Glutamatergic neuron (in vitro differentiated cells): ENCODE data around the gene MCTP1. TPM values are rescaled to one million over a fixed set of nuclear protein-coding genes. Genes with fewer than 3 reads are reported as not detected.

ENCODE experiments used
- DNase-seq: peaks from one replicate; pipeline ENCODE4 v3.0.0; 2022
- H3K27ac Mint-ChIP-seq: one replicate; pipeline ENCODE4 v1.8.0; 2020; ENCODE audit warnings: mild to moderate bottlenecking, mixed read lengths, inconsistent platforms; ENCODE audit not compliant: unreplicated experiment
- H3K27me3 Mint-ChIP-seq: one replicate; pipeline ENCODE4 v1.8.0; 2020; ENCODE audit warnings: mild to moderate bottlenecking, moderate library complexity, mixed read lengths, inconsistent platforms; ENCODE audit not compliant: unreplicated experiment
- H3K36me3 Mint-ChIP-seq: one replicate; pipeline ENCODE4 v1.8.0; 2020; ENCODE audit warnings: mild to moderate bottlenecking, mixed read lengths, inconsistent platforms; ENCODE audit not compliant: unreplicated experiment
- H3K4me1 Mint-ChIP-seq: one replicate; pipeline ENCODE4 v1.8.0; 2020; ENCODE audit warnings: mild to moderate bottlenecking, low read depth, mixed read lengths, inconsistent platforms; ENCODE audit not compliant: unreplicated experiment
- H3K4me3 Mint-ChIP-seq: one replicate; pipeline ENCODE4 v1.8.0; 2020; ENCODE audit warnings: mild to moderate bottlenecking, mixed read lengths, inconsistent platforms; ENCODE audit not compliant: unreplicated experiment
- H3K9me3 Mint-ChIP-seq: one replicate; pipeline ENCODE4 v1.8.0; 2020; ENCODE audit warnings: mild to moderate bottlenecking, moderate library complexity, mixed read lengths, inconsistent platforms; ENCODE audit not compliant: unreplicated experiment
- total RNA-seq: library from RNA; stranded (reverse); fragmentation: NEBNext Ultra II Directional; extraction: Animal tissue kit (Norgen Biotek cat#: 25700); gene quantifications from one replicate; pipeline ENCODE4 v1.2.1, GENCODE V29; 2021; ENCODE audit not compliant: unreplicated experiment
- TF ChIP-seq, protein P1 (sequence below): fragments of 200-600 bp; sonication (generic); IDR thresholded peaks from one replicate; pipeline ENCODE4 v1.5.0; 2021; ENCODE audit not compliant: partially characterized antibody, unreplicated experiment

The MCTP1 gene
- total RNA-seq, 1 donor from 2014 or later = 1.7 TPM

DNA sequence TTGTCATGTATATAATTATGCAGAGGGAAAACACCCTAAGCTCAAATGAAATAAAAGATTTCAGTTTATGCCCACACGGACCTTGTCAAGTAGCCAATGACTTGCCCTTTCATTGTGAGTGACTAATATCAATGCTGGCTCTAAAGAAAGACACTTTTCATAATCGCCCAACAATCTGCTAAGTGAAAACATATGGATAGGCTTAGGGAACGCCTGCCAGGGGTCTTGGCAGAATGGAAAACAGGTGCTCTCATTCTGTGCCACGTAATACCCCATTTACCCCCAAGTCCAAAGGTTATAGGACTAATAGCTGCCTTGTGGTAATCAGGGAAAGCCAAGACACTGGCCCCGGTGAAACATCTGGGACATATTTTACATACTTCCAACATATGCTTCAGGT, 508.7 kb downstream of the MCTP1 start:
- peaks cover 2% of the 10 kb centered on the region for H3K4me1 Mint-ChIP-seq
- no peaks in the 10 kb centered on the region for H3K36me3 Mint-ChIP-seq
- no peak overlapping the region for H3K27ac Mint-ChIP-seq
- H3K4me3 Mint-ChIP-seq = no peak overlapping the region
- DNase-seq = no peak
- H3K27me3 Mint-ChIP-seq = no peaks in the 10 kb centered on the region
- no peaks in the 10 kb centered on the region for H3K9me3 Mint-ChIP-seq
- TF ChIP-seq, protein P1, sequence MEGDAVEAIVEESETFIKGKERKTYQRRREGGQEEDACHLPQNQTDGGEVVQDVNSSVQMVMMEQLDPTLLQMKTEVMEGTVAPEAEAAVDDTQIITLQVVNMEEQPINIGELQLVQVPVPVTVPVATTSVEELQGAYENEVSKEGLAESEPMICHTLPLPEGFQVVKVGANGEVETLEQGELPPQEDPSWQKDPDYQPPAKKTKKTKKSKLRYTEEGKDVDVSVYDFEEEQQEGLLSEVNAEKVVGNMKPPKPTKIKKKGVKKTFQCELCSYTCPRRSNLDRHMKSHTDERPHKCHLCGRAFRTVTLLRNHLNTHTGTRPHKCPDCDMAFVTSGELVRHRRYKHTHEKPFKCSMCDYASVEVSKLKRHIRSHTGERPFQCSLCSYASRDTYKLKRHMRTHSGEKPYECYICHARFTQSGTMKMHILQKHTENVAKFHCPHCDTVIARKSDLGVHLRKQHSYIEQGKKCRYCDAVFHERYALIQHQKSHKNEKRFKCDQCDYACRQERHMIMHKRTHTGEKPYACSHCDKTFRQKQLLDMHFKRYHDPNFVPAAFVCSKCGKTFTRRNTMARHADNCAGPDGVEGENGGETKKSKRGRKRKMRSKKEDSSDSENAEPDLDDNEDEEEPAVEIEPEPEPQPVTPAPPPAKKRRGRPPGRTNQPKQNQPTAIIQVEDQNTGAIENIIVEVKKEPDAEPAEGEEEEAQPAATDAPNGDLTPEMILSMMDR = no peak

DNA sequence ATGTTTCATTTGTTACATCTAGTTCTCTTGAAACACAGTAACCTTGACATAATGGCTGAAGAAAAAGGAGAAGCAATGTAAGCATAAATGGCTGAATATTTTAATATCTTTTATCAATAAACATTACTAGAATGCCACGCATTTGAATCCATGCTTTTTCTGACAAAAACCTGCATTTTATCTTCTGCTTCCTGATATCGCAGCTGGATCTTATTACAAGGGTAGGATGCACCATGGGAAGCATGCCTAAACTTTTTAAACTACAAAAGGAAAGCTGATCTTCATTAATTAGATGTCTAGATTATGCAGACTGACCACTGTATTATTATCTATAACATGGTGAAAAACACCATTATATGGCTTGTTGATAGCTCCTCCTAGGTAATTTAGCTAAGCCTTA, 509.8 kb downstream of the MCTP1 start:
- Mint-ChIP-seq H3K27ac (no peak overlapping the region), H3K36me3 (no peaks in the 10 kb centered on the region), H3K9me3 (no peaks in the 10 kb centered on the region), H3K4me1 (peaks cover 2% of the 10 kb centered on the region), H3K27me3 (no peaks in the 10 kb centered on the region), H3K4me3 (no peak overlapping the region)
- DNase-seq = no peak
- TF ChIP-seq, protein P1 = no peak

DNA sequence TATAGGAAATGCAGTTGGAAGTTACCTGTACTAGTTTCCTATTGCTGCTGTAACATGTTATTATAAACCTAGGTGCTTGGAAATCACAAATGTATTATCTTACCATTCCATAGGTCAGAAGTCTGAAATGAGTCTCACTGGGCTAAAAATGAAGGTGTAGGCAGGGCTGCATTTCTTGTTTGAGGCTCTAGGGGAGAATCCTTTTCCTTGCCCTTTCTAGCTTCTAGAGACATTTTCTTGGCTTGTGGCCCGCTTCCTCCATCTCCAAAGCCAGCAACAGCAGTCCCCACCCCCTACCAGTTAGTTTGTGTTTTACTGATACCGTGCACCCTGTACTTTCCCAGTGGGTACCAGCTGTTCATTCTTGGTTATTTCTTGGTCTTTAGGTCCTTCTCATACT, 513.2 kb downstream of the MCTP1 start:
- no peaks in the 10 kb centered on the region for H3K27me3 Mint-ChIP-seq

DNA sequence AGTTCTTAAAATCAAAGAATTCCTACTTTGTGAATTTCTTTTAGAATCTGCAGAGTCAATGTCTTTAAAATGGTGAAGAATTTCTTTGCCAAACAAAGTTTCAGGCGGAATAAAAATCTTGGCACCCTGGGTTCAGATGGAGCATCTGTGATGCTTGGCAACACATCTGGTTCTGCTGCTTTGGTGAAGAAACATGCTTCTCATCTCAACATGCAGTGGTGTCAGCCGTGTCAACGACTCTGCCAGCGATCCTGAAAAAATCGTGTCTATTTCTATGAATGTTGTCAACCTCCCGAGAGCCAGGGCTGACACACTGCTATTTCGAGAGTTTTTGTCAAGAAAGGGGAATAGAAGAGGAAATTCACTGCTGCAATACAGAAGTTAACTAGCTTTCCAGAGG, 514.9 kb downstream of the MCTP1 start:
- H3K36me3 Mint-ChIP-seq = no peaks in the 10 kb centered on the region
- DNase-seq = no peak

More for the DNA sequence above, 513.2 kb downstream of the MCTP1 start:
- DNase-seq = no peak
- no peaks in the 10 kb centered on the region for H3K36me3 Mint-ChIP-seq
- peaks cover 2% of the 10 kb centered on the region for H3K4me1 Mint-ChIP-seq
- H3K4me3 Mint-ChIP-seq = no peak overlapping the region
- TF ChIP-seq, protein P1 = no peak
- no peaks in the 10 kb centered on the region for H3K9me3 Mint-ChIP-seq
- no peak overlapping the region for H3K27ac Mint-ChIP-seq

DNA sequence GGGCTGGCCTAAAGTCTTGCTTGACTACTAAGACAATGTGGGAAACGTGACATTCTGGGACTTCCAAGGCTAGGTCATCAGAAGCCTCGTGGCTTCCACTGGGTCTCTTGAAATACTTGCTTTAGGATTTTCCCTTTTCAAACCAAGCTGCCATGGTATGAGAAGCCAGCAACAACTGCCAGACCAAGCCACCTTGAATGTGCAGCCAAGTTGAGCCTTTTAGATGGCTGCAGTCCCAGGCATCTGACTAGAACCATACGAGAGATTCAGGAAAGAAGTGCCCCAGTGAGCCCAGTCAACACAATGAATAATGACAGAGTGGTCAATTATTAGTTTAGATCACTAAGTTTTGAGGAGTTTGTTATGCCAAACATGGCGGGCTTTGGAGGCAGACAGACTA, 523.1 kb downstream of the MCTP1 start:
- H3K4me1 Mint-ChIP-seq = no peaks in the 10 kb centered on the region
- no peak for DNase-seq
- H3K27ac Mint-ChIP-seq = no peak overlapping the region
- no peaks in the 10 kb centered on the region for H3K9me3 Mint-ChIP-seq
- TF ChIP-seq, protein P1 = no peak
- no peaks in the 10 kb centered on the region for H3K27me3 Mint-ChIP-seq
- H3K36me3 Mint-ChIP-seq = no peaks in the 10 kb centered on the region
- no peak overlapping the region for H3K4me3 Mint-ChIP-seq

More for the DNA sequence above, 514.9 kb downstream of the MCTP1 start:
- H3K9me3 Mint-ChIP-seq = no peaks in the 10 kb centered on the region
- no peak overlapping the region for H3K4me3 Mint-ChIP-seq
- no peak overlapping the region for H3K27ac Mint-ChIP-seq
- H3K4me1 Mint-ChIP-seq = peaks cover 2% of the 10 kb centered on the region
- H3K27me3 Mint-ChIP-seq = no peaks in the 10 kb centered on the region
- TF ChIP-seq, protein P1 = no peak
